Peyer's patch (tissue), 4 donors: ENCODE measurements around the gene PSME2.

Source experiments
- CTCF ChIP-seq, 6 experiments: fragments of 450-650 bp in 4 of 6; fragments of 200-600 bp in 2 of 6; sonication (generic) in 1 of 6; IDR thresholded peaks; one replicate each; pipeline ENCODE4 v1.5.1; 2017 to 2019; ENCODE audit warnings: antibody characterized with exemption in 6 of 6, mild to moderate bottlenecking in 3 of 6, moderate library complexity in 1 of 6
- POLR2A ChIP-seq, 2 donors: fragments of 450-650 bp; IDR thresholded peaks; one replicate each; pipeline ENCODE4 v1.5.1; 2017; ENCODE audit warnings: antibody characterized with exemption in 2 of 2, mild to moderate bottlenecking in 2 of 2, moderate library complexity in 2 of 2

DNA sequence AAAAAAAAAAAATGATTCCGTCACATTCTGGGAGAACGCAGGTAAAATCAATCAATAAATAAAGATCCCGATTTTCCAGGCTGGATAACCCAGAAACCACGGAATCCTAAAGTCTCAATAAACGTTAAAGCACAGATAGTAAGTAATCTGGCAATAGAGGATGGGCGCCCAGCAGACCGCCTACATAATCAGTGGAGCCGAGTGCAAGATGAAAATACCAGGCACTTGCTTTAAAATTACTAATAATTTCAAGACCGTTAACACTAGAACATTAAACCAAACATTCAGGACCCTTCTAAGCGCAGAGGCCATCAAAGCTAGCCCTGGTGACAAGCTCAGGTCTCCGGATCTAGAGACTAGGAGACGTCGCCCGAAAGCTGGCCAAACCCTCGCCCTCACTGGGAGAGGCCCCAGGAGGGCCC is 33.0 kb downstream of the PSME2 start:
- no peak for TF ChIP-seq CTCF (IDR thresholded peaks at IDR 0.05)
- no peak for TF ChIP-seq POLR2A (IDR thresholded peaks at IDR 0.05)
